DND-41 (cell line): ENCODE data around the gene N4BP2L1.

Source experiments
- CTCF ChIP-seq: IDR thresholded peaks from 2 replicates; pipeline ENCODE4 v1.5.1; 2012; ENCODE audit warnings: borderline replicate concordance, low read length, moderate library complexity, mild to moderate bottlenecking; ENCODE audit not compliant: poor library complexity, severe bottlenecking; ENCODE audit errors: extremely low read depth
- EZH2 ChIP-seq: IDR thresholded peaks from 3 replicates; pipeline ENCODE4 v1.6.1; 2012; ENCODE audit warnings: borderline replicate concordance, low read depth, mild to moderate bottlenecking, moderate library complexity, low read length, inconsistent platforms; ENCODE audit not compliant: severe bottlenecking

- TF ChIP-seq CTCF (no peak), EZH2 (no peak)
Observed at GRCh38 chr13:32391101-32391619, 36.8 kb downstream of the N4BP2L1 start.
